C4-2B (cell line): Measurements from ENCODE around the gene CNPPD1.

Experiments used
- CTCF ChIP-seq: fragments of 450-650 bp; conservative IDR thresholded peaks from 2 replicates; pipeline ENCODE4 v1.5.1; 2017; ENCODE audit warnings: mild to moderate bottlenecking
- ZFX ChIP-seq: fragments of 450-650 bp; IDR thresholded peaks from 2 replicates; pipeline ENCODE4 v1.6.1; 2017

GRCh38 chr2:219214786-219215185 lies 38.1 kb upstream of the CNPPD1 start:
- TF ChIP-seq CTCF, result no peak
- no peak for TF ChIP-seq ZFX
